ENCODE results near the gene CNGA3. TPM values are rescaled to one million over a fixed set of nuclear protein-coding genes. Genes with fewer than 3 reads are reported as not detected.

Gene CNGA3
- total RNA-seq, 4 donors from 2014 or later: 0.40 to 1.8 (median 1.6) TPM; not detected in 1

- H3K4me3 ChIP-seq: no peak overlapping the region
- H3K27me3 ChIP-seq: no peaks in the 10 kb centered on the region
- in situ Hi-C loops (cut with MboI; ENCODE audit: low pct_ligation_motif_present in 1 of 4, low pct_unique_long_range_greater_than_20kb in 1 of 4, low sequenced_read_pairs in 3 of 4): no loop called here
- intact Hi-C loops (cut with DNase I; ENCODE audit: low total_unique reads): no loop called here
- no peaks in the 10 kb centered on the region for H3K4me1 ChIP-seq
- no peak overlapping the region for H3K27ac ChIP-seq
- H3K9me3 ChIP-seq: peaks cover 19 to 21% of the 10 kb centered on the region in 2 donors
- H3K36me3 ChIP-seq: no peaks in the 10 kb centered on the region
- TF ChIP-seq POLR2A (IDR thresholded peaks at IDR 0.05) (no peak), POLR2AphosphoS5 (IDR thresholded peaks at IDR 0.05) (no peak), EP300 (IDR thresholded peaks at IDR 0.05; ENCODE audit: low read depth) (no peak)
- TF ChIP-seq, protein P1, sequence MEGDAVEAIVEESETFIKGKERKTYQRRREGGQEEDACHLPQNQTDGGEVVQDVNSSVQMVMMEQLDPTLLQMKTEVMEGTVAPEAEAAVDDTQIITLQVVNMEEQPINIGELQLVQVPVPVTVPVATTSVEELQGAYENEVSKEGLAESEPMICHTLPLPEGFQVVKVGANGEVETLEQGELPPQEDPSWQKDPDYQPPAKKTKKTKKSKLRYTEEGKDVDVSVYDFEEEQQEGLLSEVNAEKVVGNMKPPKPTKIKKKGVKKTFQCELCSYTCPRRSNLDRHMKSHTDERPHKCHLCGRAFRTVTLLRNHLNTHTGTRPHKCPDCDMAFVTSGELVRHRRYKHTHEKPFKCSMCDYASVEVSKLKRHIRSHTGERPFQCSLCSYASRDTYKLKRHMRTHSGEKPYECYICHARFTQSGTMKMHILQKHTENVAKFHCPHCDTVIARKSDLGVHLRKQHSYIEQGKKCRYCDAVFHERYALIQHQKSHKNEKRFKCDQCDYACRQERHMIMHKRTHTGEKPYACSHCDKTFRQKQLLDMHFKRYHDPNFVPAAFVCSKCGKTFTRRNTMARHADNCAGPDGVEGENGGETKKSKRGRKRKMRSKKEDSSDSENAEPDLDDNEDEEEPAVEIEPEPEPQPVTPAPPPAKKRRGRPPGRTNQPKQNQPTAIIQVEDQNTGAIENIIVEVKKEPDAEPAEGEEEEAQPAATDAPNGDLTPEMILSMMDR (IDR thresholded peaks at IDR 0.05): no peak
- WGBS, 2 donors (ENCODE audit: low coverage in 1 of 2): 67 to 69% methylated on average over 1 to 2 of the region's 2 CpGs
- DNase-seq: no peak
These were observed 22.1 kb upstream of the CNGA3 start for GRCh38 chr2:98324181-98324580.

- no peaks in the 10 kb centered on the region for H3K27me3 ChIP-seq
- TF ChIP-seq EP300 (IDR thresholded peaks at IDR 0.05; ENCODE audit: low read depth) (no peak), POLR2A (IDR thresholded peaks at IDR 0.05) (no peak), POLR2AphosphoS5 (IDR thresholded peaks at IDR 0.05) (no peak)
- TF ChIP-seq, protein P1 (IDR thresholded peaks at IDR 0.05): no peak
- H3K4me3 ChIP-seq: no peak overlapping the region
- H3K36me3 ChIP-seq: no peaks in the 10 kb centered on the region
- 93 to 95% methylated on average over 4 of the region's 4 CpGs for WGBS, 2 donors (ENCODE audit: low coverage in 1 of 2)
- intact Hi-C loops (cut with DNase I; ENCODE audit: low total_unique reads) (no loop called here), in situ Hi-C loops (cut with MboI; ENCODE audit: low pct_ligation_motif_present in 1 of 4, low pct_unique_long_range_greater_than_20kb in 1 of 4, low sequenced_read_pairs in 3 of 4) (no loop called here)
- no peak for DNase-seq
- peaks cover 4 to 5% of the 10 kb centered on the region in 2 donors for H3K9me3 ChIP-seq
- H3K27ac ChIP-seq: no peak overlapping the region
- no peaks in the 10 kb centered on the region for H3K4me1 ChIP-seq
These were observed 18.5 kb upstream of the CNGA3 start for GRCh38 chr2:98327776-98328175.

- no peak for DNase-seq
- TF ChIP-seq EP300 (IDR thresholded peaks at IDR 0.05; ENCODE audit: low read depth) (no peak), POLR2AphosphoS5 (IDR thresholded peaks at IDR 0.05) (no peak)
- TF ChIP-seq, protein P1 (IDR thresholded peaks at IDR 0.05): no peak
- no peak overlapping the region for H3K4me3 ChIP-seq
- intact Hi-C loops (cut with DNase I; ENCODE audit: low total_unique reads) (no loop called here), in situ Hi-C loops (cut with MboI; ENCODE audit: low pct_ligation_motif_present in 1 of 4, low pct_unique_long_range_greater_than_20kb in 1 of 4, low sequenced_read_pairs in 3 of 4) (no loop called here)
- WGBS, 2 donors (ENCODE audit: low coverage in 1 of 2): 87 to 96% methylated on average over 4 of the region's 4 CpGs
- no peak overlapping the region for H3K27ac ChIP-seq
- H3K27me3 ChIP-seq: no peaks in the 10 kb centered on the region
- H3K36me3 ChIP-seq: no peaks in the 10 kb centered on the region
- H3K4me1 ChIP-seq: no peaks in the 10 kb centered on the region
- peaks cover 0 to 5% of the 10 kb centered on the region in 2 donors for H3K9me3 ChIP-seq
These were observed 16.7 kb upstream of the CNGA3 start for GRCh38 chr2:98329549-98329948.

GRCh38 chr2:98332989-98333388 is 13.3 kb upstream of the CNGA3 start:
- DNase-seq: no peak
- Histone ChIP-seq H3K27me3 (no peaks in the 10 kb centered on the region), H3K27ac (no peak overlapping the region), H3K9me3 (peaks cover 0 to 3% of the 10 kb centered on the region in 2 donors), H3K36me3 (no peaks in the 10 kb centered on the region), H3K4me1 (no peaks in the 10 kb centered on the region), H3K4me3 (no peak overlapping the region)
- intact Hi-C loops (cut with DNase I; ENCODE audit: low total_unique reads) (no loop called here), in situ Hi-C loops (cut with MboI; ENCODE audit: low pct_ligation_motif_present in 1 of 4, low pct_unique_long_range_greater_than_20kb in 1 of 4, low sequenced_read_pairs in 3 of 4) (no loop called here)
- 87 to 88% methylated on average over 3 to 5 of the region's 5 CpGs for WGBS, 2 donors (ENCODE audit: low coverage in 1 of 2)
- TF ChIP-seq EP300 (IDR thresholded peaks at IDR 0.05; ENCODE audit: low read depth) (no peak), POLR2AphosphoS5 (IDR thresholded peaks at IDR 0.05) (no peak), POLR2A (IDR thresholded peaks at IDR 0.05) (no peak)
- TF ChIP-seq, protein P1 (IDR thresholded peaks at IDR 0.05): no peak
